HL-60 (cell line): ENCODE measurements around the gene CADM4.

Experiments
- CTCF ChIP-seq: IDR thresholded peaks from one replicate; pipeline ENCODE4 v1.5.1; 2011; ENCODE audit warnings: low read length, control low read depth, inconsistent platforms; ENCODE audit not compliant: insufficient read depth
- POLR2AphosphoS5 ChIP-seq: IDR thresholded peaks from 2 replicates; pipeline ENCODE4 v1.6.1; 2012; ENCODE audit warnings: low read depth

- TF ChIP-seq CTCF (no peak), POLR2AphosphoS5 (no peak)
Observed at GRCh38 chr19:43642531-43642930, 2.9 kb upstream of the CADM4 start.
